ENCODE measurements around the gene GYS1.

GYS1 gene

GRCh38 chr19:48962849-48963165 is 30.3 kb downstream of the GYS1 start:
- DNase-seq, result no peak

GRCh38 chr19:48962029-48962848 is 30.9 kb downstream of the GYS1 start:
- peak in 2 of 4 experiments; percentile 18 to 44 for DNase-seq

GRCh38 chr19:48961673-48962028 is 31.5 kb downstream of the GYS1 start:
- DNase-seq, result no peak

- DNase-seq, result no peak
Measured at GRCh38 chr19:48961051-48961649, 32.0 kb downstream of the GYS1 start.

- no peak for DNase-seq
Measured at GRCh38 chr19:48959341-48960239, 33.5 kb downstream of the GYS1 start.

- no peak for DNase-seq
Measured at GRCh38 chr19:48958006-48958405, 35.1 kb downstream of the GYS1 start.

- no peak for DNase-seq
Measured at GRCh38 chr19:48955308-48955958, 37.7 kb downstream of the GYS1 start.

- DNase-seq, result peak; percentile 69 to 89 (median 80)
Measured at GRCh38 chr19:48954595-48955307, 38.4 kb downstream of the GYS1 start, which contains the start of gene BAX. Gene BAX, plus strand, starts transcription at chr19:48954875. Its CDS starts 54 bp downstream, at chr19:48954929.

- no peak for DNase-seq
Measured at GRCh38 chr19:48953990-48954594, 39.0 kb downstream of the GYS1 start.

- DNase-seq, result no peak
Measured at GRCh38 chr19:48953141-48953540, 40.0 kb downstream of the GYS1 start.

GRCh38 chr19:48950830-48951519 is 42.1 kb downstream of the GYS1 start:
- DNase-seq, result no peak

- DNase-seq, result no peak
Measured at GRCh38 chr19:48950159-48950558, 43.0 kb downstream of the GYS1 start.

GRCh38 chr19:48947258-48947542 is 45.9 kb downstream of the GYS1 start:
- DNase-seq, result no peak

GRCh38 chr19:48946463-48947257 is 46.4 kb downstream of the GYS1 start:
- DNase-seq, result no peak

- DNase-seq, result no peak
Measured at GRCh38 chr19:48945817-48946216, 47.3 kb downstream of the GYS1 start.

GRCh38 chr19:48945415-48945814 is 47.7 kb downstream of the GYS1 start:
- DNase-seq, result no peak

- DNase-seq, result no peak
Measured at GRCh38 chr19:48943081-48943480, 50.0 kb downstream of the GYS1 start.

GRCh38 chr19:48940902-48941301 is 52.2 kb downstream of the GYS1 start:
- DNase-seq, result no peak

- DNase-seq, result no peak
Measured at GRCh38 chr19:48938256-48938655, 54.9 kb downstream of the GYS1 start.

- DNase-seq, result no peak
Measured at GRCh38 chr19:48935864-48936263, 57.2 kb downstream of the GYS1 start.

GRCh38 chr19:48934837-48935236 is 58.3 kb downstream of the GYS1 start:
- no peak for DNase-seq

Data from activated CD4-positive, CD25-positive, alpha-beta regulatory T cell (primary cell).